Cardiac muscle cell (in vitro differentiated cells and primary cell): ENCODE results near the gene DENND2A. TPM values are rescaled to one million over a fixed set of nuclear protein-coding genes. Genes with fewer than 3 reads are reported as not detected.

Source experiments
- DNase-seq, 2 donors: peaks; one replicate each; pipeline versions ENCODE4 v3.0.0 to v3.0.0-alpha.2; 2010 to 2017; ENCODE audit warnings: low read depth in 1 of 2, low spot score in 1 of 2
- H3K27ac ChIP-seq: fragments of 200-600 bp; sonication (generic); 2 replicates; pipeline ENCODE4 v1.5.1; 2016
- H3K27me3 ChIP-seq: fragments of 200-600 bp; sonication (generic); 2 replicates; pipeline ENCODE4 v1.6.0; 2016; ENCODE audit warnings: control low read depth
- H3K36me3 ChIP-seq: fragments of 200-600 bp; sonication (generic); 2 replicates; pipeline ENCODE4 v1.5.1; 2016; ENCODE audit warnings: control low read depth
- H3K4me1 ChIP-seq: fragments of 200-600 bp; sonication (generic); 2 replicates; pipeline ENCODE4 v1.8.1; 2017; ENCODE audit warnings: low read depth, mild to moderate bottlenecking, mixed run types
- H3K4me3 ChIP-seq: fragments of 200-600 bp; sonication (generic); 2 replicates; pipeline ENCODE4 v1.5.1; 2016; ENCODE audit warnings: mild to moderate bottlenecking
- H3K9me3 ChIP-seq: fragments of 200-600 bp; sonication (generic); 2 replicates; pipeline ENCODE4 v1.5.1; 2017; ENCODE audit warnings: low read depth, mild to moderate bottlenecking, control low read depth
- polyA plus RNA-seq: library from polyadenylated mRNA; unstranded; fragments of >200 nt; fragmentation: Nextera tagmentation; extraction: Ambion mirVana; gene quantifications from 2 replicates; pipeline ENCODE4 v1.2.1, GENCODE V29; 2016
- total RNA-seq: library from RNA; depleted of rRNA; stranded (reverse); fragments of >200 nt; gene quantifications from 2 replicates; pipeline ENCODE4 v1.2.3, GENCODE V29; 2016
- TF ChIP-seq, protein P1 (sequence below): IDR thresholded peaks from 2 replicates; pipeline ENCODE4 v1.5.1; 2012; ENCODE audit warnings: low read depth, mild to moderate bottlenecking, low read length

DENND2A gene, protein sequence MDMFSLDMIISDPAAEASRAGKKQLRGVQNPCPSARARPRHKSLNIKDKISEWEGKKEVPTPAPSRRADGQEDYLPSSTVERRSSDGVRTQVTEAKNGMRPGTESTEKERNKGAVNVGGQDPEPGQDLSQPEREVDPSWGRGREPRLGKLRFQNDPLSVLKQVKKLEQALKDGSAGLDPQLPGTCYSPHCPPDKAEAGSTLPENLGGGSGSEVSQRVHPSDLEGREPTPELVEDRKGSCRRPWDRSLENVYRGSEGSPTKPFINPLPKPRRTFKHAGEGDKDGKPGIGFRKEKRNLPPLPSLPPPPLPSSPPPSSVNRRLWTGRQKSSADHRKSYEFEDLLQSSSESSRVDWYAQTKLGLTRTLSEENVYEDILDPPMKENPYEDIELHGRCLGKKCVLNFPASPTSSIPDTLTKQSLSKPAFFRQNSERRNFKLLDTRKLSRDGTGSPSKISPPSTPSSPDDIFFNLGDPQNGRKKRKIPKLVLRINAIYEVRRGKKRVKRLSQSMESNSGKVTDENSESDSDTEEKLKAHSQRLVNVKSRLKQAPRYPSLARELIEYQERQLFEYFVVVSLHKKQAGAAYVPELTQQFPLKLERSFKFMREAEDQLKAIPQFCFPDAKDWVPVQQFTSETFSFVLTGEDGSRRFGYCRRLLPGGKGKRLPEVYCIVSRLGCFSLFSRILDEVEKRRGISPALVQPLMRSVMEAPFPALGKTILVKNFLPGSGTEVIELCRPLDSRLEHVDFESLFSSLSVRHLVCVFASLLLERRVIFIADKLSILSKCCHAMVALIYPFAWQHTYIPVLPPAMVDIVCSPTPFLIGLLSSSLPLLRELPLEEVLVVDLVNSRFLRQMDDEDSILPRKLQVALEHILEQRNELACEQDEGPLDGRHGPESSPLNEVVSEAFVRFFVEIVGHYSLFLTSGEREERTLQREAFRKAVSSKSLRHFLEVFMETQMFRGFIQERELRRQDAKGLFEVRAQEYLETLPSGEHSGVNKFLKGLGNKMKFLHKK
- total RNA-seq (8.9 and 21.7 TPM in 2 replicates), polyA plus RNA-seq (14.0 and 18.2 TPM in 2 replicates)

DNA sequence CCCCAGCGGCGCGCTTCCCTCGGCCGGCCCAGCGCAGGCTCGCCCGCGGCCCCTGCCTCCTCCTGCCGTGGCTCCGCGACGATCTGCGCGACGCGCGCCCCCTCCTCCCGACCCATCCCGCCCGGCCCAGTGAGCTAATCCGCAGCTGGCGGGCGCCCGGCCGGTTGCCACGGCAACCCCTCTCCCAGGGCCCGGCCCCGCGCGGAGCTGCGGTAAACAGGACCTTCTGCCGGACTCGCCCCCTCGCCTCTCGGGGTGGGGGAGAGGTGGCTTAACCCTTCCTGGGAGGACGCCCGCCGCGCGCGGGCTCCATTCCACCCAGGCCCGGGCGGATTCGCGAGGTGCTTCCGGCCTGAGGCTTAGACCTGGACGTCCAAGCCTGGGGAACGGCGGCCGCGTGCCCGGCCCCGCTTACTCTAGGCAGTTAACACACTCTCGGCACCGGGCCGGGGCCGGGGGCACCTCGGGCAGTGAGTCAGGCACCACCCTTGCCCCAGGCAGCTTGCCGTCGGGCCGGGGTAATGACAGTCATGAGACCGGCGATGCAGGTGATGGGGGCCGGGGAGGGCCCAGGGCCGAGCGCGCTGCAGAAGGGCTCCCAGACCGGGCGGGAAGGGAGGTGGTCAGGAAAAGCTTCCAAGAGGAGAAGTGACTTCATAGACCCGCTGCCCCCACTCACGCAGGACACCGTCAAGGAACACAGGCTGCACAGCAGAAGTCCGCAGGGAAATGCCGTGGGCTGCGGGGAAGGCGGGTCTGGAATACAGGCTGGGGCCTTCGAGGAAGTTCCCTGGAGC lies at the start of gene DENND2A:
Gene DENND2A (minus strand): TSS at position 87 of the 797 bp plus-strand sequence. CDS start 38,416 bp downstream, outside the sequence.
- Histone ChIP-seq H3K27ac (no peak within 1 kb of the TSS), H3K4me1 (peaks cover 4% of the 10 kb centered on the region), H3K4me3 (peak within 1 kb of the TSS; percentile 83), H3K9me3 (no peaks in the 10 kb centered on the region), H3K36me3 (no peaks in the 10 kb centered on the region), H3K27me3 (no peaks in the 10 kb centered on the region)
- peak; percentile 70 to 84 for DNase-seq
- TF ChIP-seq, protein P1, sequence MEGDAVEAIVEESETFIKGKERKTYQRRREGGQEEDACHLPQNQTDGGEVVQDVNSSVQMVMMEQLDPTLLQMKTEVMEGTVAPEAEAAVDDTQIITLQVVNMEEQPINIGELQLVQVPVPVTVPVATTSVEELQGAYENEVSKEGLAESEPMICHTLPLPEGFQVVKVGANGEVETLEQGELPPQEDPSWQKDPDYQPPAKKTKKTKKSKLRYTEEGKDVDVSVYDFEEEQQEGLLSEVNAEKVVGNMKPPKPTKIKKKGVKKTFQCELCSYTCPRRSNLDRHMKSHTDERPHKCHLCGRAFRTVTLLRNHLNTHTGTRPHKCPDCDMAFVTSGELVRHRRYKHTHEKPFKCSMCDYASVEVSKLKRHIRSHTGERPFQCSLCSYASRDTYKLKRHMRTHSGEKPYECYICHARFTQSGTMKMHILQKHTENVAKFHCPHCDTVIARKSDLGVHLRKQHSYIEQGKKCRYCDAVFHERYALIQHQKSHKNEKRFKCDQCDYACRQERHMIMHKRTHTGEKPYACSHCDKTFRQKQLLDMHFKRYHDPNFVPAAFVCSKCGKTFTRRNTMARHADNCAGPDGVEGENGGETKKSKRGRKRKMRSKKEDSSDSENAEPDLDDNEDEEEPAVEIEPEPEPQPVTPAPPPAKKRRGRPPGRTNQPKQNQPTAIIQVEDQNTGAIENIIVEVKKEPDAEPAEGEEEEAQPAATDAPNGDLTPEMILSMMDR, result no peak

DNA sequence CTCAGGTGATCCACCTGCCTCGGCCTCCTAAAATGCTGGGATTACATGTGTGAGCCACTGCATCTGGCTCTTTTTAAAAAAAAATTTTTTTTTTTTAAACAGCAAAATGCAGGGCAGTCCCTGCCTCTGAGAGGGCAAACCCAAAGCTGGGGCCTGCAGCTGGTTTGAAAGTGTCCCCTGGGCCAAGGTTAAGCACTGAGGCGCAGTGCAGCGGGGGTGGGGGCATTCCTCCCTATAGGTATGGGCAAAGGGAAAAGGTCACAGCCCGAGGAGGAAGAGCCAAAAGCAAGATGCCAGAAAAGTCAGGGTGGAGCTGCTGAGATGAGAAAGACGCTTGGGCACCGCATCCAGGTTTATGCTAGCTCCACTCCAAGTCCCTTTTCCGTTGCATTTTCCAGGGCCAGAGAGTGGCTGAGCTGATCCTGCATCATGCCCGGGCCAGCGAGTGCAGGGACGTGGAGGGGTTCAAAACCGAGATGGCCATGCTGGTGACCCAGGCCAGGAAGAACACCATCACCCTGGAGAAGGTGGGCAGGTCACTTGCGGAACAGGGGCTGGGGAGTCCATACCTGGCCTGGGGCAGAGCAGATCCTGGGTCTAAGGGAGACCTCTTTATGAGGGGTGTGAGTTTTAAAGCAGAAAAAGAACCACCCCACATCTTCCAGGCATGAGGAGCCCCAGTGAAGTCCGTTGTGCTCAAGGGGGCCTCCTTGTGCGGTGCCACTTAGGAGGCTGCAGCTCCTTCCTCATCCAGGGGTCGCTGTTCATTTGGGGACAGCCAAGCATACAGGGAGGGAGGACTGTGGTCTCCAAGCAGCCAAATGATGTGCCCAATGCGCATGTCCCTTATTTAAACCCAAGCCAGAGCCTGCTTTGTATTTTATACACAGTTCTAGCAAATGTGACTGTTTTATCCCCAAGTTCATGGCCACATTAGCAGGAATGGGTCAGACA lies 48.9 kb upstream of the DENND2A start:
- DNase-seq, result no peak
- Histone ChIP-seq H3K27ac (no peak overlapping the region), H3K36me3 (peaks cover 4% of the 10 kb centered on the region), H3K9me3 (no peaks in the 10 kb centered on the region), H3K4me3 (no peak overlapping the region), H3K4me1 (no peaks in the 10 kb centered on the region), H3K27me3 (no peaks in the 10 kb centered on the region)
- TF ChIP-seq, protein P1, result no peak

DNA sequence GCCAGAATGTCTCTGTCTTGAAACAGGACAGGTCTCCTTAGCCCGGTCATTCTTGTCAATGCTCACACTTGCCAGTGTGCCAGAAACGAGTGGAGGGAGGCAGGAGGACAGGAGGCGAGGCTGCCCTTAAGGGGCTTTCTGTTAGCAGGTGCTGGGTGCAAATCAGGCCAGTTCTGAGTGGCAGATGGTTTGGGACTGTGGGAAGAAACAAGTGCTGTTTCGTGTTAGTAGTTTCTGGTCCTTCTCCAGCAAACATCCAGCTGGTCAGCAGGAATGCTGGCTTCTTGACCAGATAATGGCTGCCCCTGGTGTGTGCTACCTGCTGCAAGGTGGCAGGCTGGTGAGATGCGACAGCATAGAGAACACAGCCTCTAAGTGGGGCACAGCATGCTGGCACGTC lies 47.7 kb upstream of the DENND2A start:
- TF ChIP-seq, protein P1, result no peak
- no peaks in the 10 kb centered on the region for H3K4me1 ChIP-seq
- no peak overlapping the region for H3K27ac ChIP-seq
- peaks cover 4% of the 10 kb centered on the region for H3K36me3 ChIP-seq
- H3K9me3 ChIP-seq, result no peaks in the 10 kb centered on the region
- H3K4me3 ChIP-seq, result no peak overlapping the region
- no peaks in the 10 kb centered on the region for H3K27me3 ChIP-seq
- DNase-seq, result no peak

DNA sequence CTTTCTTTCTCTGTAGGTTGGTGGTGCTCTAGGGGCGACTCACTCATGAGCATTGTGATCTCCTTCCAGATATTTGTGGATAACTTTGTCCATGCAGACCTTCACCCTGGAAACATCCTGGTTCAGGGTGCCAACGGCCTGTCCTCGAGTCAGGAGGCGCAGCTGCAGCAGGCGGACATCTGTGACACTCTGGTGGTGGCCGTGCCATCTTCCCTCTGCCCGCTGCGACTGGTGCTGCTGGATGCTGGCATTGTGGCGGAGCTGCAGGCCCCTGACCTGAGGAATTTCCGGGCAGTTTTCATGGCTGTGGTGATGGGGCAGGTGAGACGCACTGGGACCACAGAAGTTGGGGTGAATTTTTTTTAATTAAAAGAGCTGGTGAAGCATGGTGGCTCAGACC lies 46.3 kb upstream of the DENND2A start:
- no peaks in the 10 kb centered on the region for H3K27me3 ChIP-seq
- DNase-seq, result no peak
- peaks cover 4% of the 10 kb centered on the region for H3K36me3 ChIP-seq
- TF ChIP-seq, protein P1, result no peak
- no peaks in the 10 kb centered on the region for H3K9me3 ChIP-seq
- no peak overlapping the region for H3K4me3 ChIP-seq
- no peak overlapping the region for H3K27ac ChIP-seq
- H3K4me1 ChIP-seq, result no peaks in the 10 kb centered on the region
